K562 treated with DMSO at 1 percent for 12 hours (cell line): ENCODE measurements around the gene ANKRD1. TPM values are rescaled to one million over a fixed set of nuclear protein-coding genes. Genes with fewer than 3 reads are reported as not detected.

ENCODE experiments used
- total RNA-seq: library from RNA; unstranded; fragments of 300-600 nt; gene quantifications from 2 replicates; pipeline ENCODE4 v1.2.3, GENCODE V29; 2022; ENCODE audit not compliant: insufficient read depth

ANKRD1 gene
- total RNA-seq: not detected in 2 replicates

GRCh38 chr10:90920986-90921666 lies at the start of gene ANKRD1:
TSS of gene ANKRD1 (minus strand) at chr10:90921087. CDS start at chr10:90921027, 60 bp downstream.

DNA sequence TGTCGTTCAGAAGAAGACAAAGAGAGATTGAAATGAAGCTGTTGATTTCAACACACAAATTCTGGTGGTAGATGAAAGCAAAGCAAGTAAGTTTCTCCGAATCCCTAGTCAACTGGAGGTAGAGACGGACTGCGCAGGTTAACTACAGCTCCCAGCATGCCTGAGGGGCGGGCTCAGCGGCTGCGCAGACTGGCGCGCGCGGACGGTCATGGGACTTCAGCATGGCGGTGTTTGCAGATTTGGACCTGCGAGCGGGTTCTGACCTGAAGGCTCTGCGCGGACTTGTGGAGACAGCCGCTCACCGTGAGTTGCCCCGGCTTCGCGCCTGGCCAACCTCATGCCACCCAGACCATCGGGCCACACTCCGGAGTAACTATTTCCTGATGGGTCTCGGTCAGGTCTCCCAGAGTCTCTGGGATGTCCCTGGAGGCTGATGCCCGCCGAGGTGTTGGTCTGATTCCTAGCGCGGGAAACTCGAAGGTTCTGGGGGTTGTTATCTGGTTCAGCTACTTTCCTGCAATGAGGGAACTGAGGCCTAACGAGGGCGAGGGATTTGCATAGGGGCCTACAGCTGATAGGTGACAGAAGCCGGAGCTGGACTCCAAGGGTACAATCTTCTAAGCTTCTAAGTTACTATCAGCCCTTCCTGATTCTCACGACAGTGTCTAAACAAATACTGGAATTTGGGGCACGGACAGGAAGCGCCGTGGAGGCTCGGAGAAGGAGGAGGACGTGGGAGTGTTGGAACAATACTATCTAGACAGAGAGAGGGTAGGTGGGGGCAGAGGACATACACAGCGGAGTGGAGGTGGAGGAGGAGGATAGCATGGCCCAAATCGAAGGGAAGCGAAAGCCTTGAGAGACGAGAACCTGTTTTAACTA lies 48.9 kb downstream of the ANKRD1 start, which contains the start of gene RPP30:
Gene RPP30 (plus strand): TSS at position 209 of the 882 bp plus-strand sequence. CDS start 13 bp downstream, at position 222.

Other genes starting within 250 kb of the ANKRD1 start
- gene HTR7, start 63.0 kb downstream of the ANKRD1 start, total RNA-seq: 0.32 TPM in 1 of 2 replicates, not detected in the other
- gene RPP30, start 49.1 kb downstream of the ANKRD1 start, total RNA-seq: 40.2 and 43.8 TPM in 2 replicates